ENCODE measurements around the gene SMU1. TPM values are rescaled to one million over a fixed set of nuclear protein-coding genes. Genes with fewer than 3 reads are reported as not detected.
"Not testable (repeated sequence)": the region's sequence is repeated elsewhere in the genome, so short reads cannot be mapped to it uniquely, and the experiment has no call there.

SMU1 gene
- total RNA-seq, 1 experiment from 2014 or later: 27.3 TPM

GRCh38 chr9:33106827-33107621 is 30.6 kb upstream of the SMU1 start:
- no peak for DNase-seq (ENCODE audit: low read depth)
- in situ Hi-C loops (cut with HindIII; ENCODE audit: low pct_unique_long_range_greater_than_20kb, low sequenced_read_pairs): no loop called here

DNA sequence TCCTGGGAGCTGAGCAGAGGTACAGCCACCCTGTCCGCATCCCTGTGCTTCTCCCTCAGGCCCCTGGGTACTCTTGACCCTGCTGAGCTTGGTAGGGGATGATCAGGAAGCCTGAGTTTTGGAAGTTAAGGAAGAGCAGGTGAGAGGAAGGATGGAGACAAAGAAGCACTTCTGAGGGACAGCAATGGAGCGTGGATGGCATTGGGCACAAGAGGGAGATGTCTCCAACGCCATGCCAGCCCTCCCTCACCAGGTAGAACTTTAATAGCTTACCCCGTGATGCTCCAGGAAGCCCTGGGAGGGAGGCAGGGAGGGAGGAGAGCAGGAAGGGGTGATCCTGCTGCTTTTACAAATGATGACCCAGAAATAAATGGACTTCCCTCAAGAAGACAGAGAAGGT is 29.9 kb upstream of the SMU1 start:
- no peak for DNase-seq (ENCODE audit: low read depth)
- in situ Hi-C loops (cut with HindIII; ENCODE audit: low pct_unique_long_range_greater_than_20kb, low sequenced_read_pairs): no loop called here

DNA sequence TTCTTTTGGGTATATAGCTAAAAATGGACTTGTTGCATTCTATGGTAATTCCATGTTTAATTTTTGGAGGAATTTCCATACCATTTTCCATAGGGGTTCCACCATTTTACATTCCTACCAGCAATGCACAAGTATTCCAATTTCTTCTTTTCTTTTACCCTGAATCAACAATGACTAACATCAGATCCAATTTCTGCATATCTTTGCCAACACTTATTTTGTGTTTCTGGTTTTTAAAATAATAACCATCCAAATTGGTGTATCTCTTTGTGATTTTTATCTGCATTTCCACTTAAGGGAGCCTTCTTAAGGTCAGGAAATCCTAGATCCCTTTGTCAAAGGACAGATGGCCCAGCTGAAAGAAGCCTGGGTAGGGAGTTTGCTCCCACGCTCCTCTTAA is 29.5 kb upstream of the SMU1 start:
- in situ Hi-C loops (cut with HindIII; ENCODE audit: low pct_unique_long_range_greater_than_20kb, low sequenced_read_pairs): no loop called here
- DNase-seq (ENCODE audit: low read depth): no peak

DNA sequence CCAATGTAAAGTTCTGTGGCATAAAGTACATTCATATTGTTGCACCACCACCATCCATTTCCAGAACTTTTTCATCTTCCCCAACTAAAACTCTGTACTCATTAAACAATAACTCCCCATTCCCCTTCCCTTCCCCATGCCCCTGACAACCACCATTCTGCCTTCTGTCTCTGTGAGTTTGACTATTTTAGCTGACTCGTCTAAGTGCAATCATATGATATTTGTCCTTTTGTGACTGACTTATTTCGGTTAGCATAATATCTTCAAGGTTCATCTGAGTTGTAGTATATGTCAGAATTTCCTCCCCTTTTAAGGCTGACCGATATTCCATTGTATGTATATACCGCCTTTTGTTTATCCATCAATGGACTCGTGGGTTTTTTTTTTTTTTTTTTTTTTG is 29.0 kb upstream of the SMU1 start:
- DNase-seq (ENCODE audit: low read depth): no peak
- in situ Hi-C loops (cut with HindIII; ENCODE audit: low pct_unique_long_range_greater_than_20kb, low sequenced_read_pairs): no loop called here

DNA sequence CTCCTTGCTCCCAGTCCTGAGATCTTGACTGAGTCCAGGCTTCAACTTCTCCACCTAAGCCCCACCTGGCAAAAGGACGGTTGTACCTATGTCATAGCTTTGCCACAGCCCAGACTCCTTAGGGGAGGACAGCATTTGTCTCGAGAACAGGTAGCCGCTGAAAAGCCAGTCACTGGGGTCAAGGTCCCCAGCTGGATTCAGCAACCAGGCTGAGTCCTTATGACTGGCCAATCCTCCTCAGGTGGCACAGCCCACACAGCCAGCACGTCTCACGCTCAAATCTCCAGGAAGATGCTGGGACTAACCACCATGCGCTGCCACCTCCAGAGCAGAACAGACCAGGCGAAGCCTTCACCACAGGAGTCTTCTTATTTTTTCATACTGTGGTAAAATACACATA is 27.9 kb upstream of the SMU1 start:
- in situ Hi-C loops (cut with HindIII; ENCODE audit: low pct_unique_long_range_greater_than_20kb, low sequenced_read_pairs): no loop called here
- no peak for DNase-seq (ENCODE audit: low read depth)

GRCh38 chr9:33103501-33104281 is 27.2 kb upstream of the SMU1 start:
- in situ Hi-C loops (cut with HindIII; ENCODE audit: low pct_unique_long_range_greater_than_20kb, low sequenced_read_pairs): no loop called here

DNA sequence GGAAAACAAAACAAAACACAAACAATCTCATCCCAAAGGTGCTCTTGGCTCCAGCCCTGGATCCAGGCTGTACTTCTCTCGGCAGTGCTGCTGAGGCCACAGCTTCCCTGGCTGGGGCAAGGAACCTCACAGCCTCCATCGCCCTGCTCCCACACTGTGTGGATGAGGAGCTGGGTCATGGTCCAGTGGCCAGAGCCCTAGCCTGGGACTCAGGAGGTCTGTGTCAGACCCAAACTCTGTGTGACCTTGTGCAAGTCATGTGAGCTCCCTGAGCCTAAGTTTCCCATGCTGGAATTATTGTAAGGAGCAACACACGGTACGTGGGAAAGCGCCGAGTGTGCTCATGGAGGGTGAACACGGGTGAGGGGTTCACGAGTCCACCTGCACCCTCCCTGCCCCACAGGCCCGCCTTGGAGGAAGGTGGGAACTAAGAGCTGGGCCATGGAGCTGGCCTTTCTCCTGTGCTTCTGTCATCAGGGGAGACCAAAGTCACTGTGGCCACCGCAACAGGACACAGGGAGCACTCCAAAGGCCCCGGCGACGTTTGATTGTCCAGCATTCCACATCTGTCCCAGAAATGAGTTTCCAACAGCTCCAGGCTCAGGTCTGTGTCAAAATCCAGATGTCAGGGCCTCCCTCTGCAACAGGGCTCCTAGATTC is 26.2 kb upstream of the SMU1 start:
- no peak for DNase-seq (ENCODE audit: low read depth)
- in situ Hi-C loops (cut with HindIII; ENCODE audit: low pct_unique_long_range_greater_than_20kb, low sequenced_read_pairs): no loop called here

More at GRCh38 chr9:33103501-33104281, 27.2 kb upstream of the SMU1 start:
- DNase-seq (ENCODE audit: low read depth): no peak

DNA sequence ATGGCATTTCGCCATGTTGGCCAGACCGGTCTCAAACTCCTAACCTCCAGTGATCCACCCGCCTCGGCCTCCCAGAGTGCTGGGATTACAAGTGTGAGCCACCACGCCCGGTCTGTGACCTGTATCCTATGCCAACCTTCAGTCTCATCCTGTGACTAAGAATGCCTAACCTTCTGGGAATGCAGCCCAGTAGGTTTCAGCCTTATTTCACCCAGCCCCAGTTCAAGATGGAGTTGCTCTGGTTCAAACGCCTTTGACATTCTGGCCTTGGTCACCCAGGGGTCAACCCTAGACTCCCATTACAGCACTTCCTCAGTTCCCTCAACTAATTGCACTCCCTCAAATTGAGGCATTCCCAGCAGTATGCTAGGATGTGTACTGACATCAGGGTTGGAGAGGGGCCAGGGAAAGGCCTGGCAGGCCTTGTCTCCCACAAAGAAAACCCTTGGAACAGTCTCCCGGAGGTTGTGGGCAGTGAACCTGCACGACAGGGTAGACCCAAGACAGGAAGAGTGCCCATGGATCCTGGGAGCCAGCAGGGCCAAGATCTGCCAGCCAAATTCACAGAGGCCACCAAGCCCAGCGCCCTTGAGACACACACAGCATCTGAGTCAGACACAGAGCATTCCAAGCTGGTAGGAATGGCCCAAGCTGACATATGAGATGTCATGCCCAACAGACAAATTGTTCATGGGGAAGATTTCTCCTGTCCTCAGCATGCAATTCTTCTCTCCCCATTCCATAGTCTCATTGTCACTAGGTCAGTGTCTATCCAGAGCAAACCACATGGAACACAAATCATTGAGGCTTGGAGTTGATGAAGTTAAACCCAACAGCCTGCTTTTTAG is 24.9 kb upstream of the SMU1 start:
- DNase-seq (ENCODE audit: low read depth): peak; percentile 94
- in situ Hi-C loops (cut with HindIII; ENCODE audit: low pct_unique_long_range_greater_than_20kb, low sequenced_read_pairs): no loop called here

DNA sequence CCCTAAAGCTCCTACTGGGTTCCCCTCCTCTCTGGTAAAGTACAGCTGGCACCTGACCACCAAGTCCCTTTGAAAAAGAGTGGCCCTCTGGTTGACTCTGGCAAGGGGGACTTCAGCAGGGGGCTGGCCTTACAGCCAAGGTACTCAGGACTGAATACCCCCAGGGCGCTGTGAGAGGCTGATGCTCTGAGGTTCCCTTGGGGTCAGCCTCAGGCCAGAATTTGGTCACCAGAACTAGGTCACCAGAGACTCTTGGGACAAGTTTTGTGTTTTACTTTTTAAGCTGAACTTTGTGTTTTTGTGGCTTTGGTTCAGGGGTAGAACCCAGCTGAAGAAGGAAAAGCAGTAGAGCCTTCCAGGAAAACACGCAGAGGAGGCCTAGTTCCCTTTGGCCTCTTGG is 23.3 kb upstream of the SMU1 start:
- no peak for DNase-seq (ENCODE audit: low read depth)
- in situ Hi-C loops (cut with HindIII; ENCODE audit: low pct_unique_long_range_greater_than_20kb, low sequenced_read_pairs): no loop called here

DNA sequence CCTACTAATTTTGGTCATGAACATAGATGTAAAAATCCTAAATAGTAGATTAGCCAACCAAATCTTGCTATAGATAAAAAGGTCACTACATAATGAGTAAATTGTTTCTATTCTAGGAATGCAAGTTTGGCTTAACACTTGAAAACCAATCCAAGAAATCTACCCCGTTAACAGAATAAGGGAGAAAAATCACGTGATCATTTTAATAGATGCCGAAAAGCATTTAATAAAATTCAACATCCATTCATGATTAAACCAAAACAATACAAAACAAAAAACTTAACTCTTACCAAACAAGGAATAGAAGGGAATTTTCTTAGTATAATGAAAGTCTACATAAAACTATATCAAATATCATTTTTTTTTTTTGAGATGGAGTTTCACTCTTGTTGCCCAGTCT is 20.7 kb upstream of the SMU1 start:
- no peak for DNase-seq (ENCODE audit: low read depth)
- in situ Hi-C loops (cut with HindIII; ENCODE audit: low pct_unique_long_range_greater_than_20kb, low sequenced_read_pairs): no loop called here

DNA sequence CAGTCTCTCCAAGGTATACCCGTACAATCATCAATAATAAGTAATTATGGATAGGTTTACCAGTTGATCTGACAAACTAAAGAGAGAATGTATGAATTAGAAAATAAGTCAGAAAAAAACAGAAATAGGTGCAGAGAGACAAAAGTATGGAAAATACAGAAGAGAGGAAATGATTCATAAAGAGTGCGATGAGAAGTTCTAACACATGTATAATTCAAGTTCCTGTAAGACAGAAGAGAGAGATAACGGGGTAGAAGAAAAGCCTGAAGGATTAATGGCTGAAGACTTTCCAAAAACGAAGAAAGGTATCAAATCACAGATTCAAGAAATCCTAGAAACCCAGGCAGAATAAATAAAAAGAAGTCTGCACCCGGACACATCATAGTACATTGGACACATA is 16.2 kb upstream of the SMU1 start:
- DNase-seq (ENCODE audit: low read depth): no peak
- in situ Hi-C loops (cut with HindIII; ENCODE audit: low pct_unique_long_range_greater_than_20kb, low sequenced_read_pairs): no loop called here

DNA sequence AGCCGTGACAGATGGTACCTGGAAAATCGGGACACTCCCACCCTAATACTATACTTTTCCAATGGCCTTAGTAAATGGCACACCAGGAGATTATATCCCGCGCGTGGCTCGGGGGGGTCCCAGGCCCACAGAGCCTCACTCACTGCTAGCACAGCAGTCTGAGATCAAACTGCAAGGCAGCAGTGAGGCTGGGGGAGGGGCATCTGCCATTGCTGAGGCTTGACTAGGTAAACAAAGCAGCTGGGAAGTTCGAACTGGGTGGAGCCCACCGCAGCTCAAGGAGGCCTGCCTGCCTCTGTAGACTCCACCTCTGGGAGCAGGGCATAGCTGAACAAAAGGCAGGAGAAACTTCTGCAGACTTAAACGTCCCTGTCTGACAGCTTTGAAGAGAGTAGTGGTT is 9.2 kb upstream of the SMU1 start:
- DNase-seq (ENCODE audit: low read depth); in situ Hi-C loops (cut with HindIII; ENCODE audit: low pct_unique_long_range_greater_than_20kb, low sequenced_read_pairs): not testable (repeated sequence)

DNA sequence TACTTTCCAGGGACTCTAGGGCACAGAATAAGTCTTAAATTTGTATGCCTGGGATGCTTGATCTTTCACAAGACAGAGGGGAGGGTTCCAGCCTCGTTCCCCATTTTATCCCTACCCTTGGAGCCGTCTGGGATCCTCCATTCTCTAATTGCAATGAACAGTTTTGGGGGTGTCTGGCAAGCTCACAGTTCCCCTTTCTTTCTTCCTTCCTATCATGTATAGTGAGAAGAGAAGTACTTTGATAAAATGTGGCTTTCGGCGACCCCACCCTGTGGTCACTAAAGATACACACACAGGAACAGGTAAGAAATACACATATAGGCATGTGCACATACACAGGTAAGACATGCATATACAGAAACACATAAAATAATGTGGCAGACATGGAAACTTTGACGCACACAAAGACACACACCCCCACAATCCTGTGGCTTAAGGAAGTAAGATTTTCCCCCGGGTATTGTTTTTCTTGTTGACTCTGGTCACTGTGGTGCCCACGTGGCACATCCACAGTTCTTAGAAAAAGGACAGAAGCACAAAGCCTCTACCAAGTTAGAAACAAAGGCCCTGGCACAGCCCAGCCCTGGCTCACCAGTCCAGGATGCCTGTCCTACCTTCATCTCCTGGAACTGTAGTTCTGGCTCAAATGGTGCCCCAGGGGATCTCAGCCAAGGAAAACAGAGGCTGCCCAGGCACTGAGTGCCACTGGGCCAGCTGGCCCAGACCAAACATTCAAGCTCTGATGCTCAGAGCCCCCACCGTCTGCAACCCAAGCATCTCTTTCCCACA is 6.3 kb upstream of the SMU1 start:
- in situ Hi-C loops (cut with HindIII; ENCODE audit: low pct_unique_long_range_greater_than_20kb, low sequenced_read_pairs): no loop called here
- DNase-seq (ENCODE audit: low read depth): no peak

- no peak for DNase-seq (ENCODE audit: low read depth)
- in situ Hi-C loops (cut with HindIII; ENCODE audit: low pct_unique_long_range_greater_than_20kb, low sequenced_read_pairs): no loop called here
Observed at GRCh38 chr9:33082128-33082527, 5.7 kb upstream of the SMU1 start.

DNA sequence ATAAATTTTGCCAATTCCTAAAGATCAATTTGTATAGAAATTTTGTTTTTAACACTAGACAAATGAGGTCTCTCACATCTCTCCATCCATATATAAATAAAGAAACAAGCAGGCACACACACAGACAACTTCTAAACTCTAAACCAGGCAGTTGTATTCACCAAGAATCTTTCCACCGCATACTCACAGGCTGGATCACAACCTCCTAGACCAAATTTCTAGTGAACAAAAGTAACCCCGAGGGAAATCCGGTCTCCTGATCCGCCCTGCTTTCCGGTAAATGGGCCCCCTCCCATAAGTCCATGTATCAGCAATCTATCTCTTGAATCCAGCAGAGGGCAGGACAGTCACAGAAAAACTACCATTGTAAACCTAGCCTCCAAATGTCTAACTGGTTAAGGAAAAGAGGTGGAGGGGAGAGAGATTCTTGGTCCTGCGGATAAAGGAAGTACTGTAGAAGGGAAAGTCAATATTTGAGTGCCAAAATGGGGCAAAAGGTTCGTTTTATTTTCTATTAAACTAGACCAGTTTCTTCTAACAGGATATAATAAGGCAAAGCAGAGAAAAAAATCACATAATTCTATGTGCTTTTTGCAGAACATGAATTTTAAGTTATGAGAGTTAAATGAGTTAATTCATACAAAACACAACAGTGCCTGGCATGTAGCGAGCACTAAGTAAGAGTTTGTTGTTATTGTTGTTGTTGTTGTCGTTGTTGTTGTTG is 4.8 kb upstream of the SMU1 start:
- peak; percentile 70 for DNase-seq (ENCODE audit: low read depth)

GRCh38 chr9:33080534-33080933 is 4.1 kb upstream of the SMU1 start:
- in situ Hi-C loops (cut with HindIII; ENCODE audit: low pct_unique_long_range_greater_than_20kb, low sequenced_read_pairs): no loop called here
- DNase-seq (ENCODE audit: low read depth): no peak

More for the DNA sequence above, 4.8 kb upstream of the SMU1 start:
- in situ Hi-C loops (cut with HindIII; ENCODE audit: low pct_unique_long_range_greater_than_20kb, low sequenced_read_pairs): no loop called here

- DNase-seq (ENCODE audit: low read depth): no peak
- in situ Hi-C loops (cut with HindIII; ENCODE audit: low pct_unique_long_range_greater_than_20kb, low sequenced_read_pairs): no loop called here
Observed at GRCh38 chr9:33068991-33069390, 7.5 kb downstream of the SMU1 start.
